Thyroid gland (tissue), 4 donors: Measurements from ENCODE around the gene TUBA3E. TPM values are rescaled to one million over a fixed set of nuclear protein-coding genes. Genes with fewer than 3 reads are reported as not detected.
"Not testable (repeated sequence)": the region's sequence is repeated elsewhere in the genome, so short reads cannot be mapped to it uniquely, and the experiment has no call there.

Experiments
- DNase-seq, 2 donors: peaks; one replicate each; pipeline ENCODE4 v3.0.0-alpha.2; 2019
- H3K27ac ChIP-seq, 3 donors: fragments of 200-600 bp; sonication (generic); 1 replicate in 2 of 3; 2 replicates in 1 of 3; pipeline ENCODE4 v1.5.1; 2016 to 2019; ENCODE audit warnings: mild to moderate bottlenecking in 1 of 3, moderate library complexity in 1 of 3
- H3K27me3 ChIP-seq: fragments of 200-600 bp; sonication (generic); one replicate; pipeline ENCODE4 v1.5.1; 2019
- H3K36me3 ChIP-seq, 2 donors: fragments of 200-600 bp; sonication (generic); one replicate each; pipeline ENCODE4 v1.5.1; 2016 to 2019
- H3K4me1 ChIP-seq, 2 donors: fragments of 200-600 bp; sonication (generic); one replicate each; pipeline ENCODE4 v1.5.1; 2017 to 2019
- H3K4me3 ChIP-seq, 3 donors: fragments of 200-600 bp; sonication (generic); replicated peaks in 1 of 3; 1 replicate in 2 of 3; 2 replicates in 1 of 3; pipeline ENCODE4 v1.5.1; 2016; ENCODE audit warnings: mild to moderate bottlenecking in 1 of 3
- H3K9me3 ChIP-seq: fragments of 200-600 bp; sonication (generic); one replicate; pipeline ENCODE4 v1.5.1; 2017
- POLR2A ChIP-seq, 2 donors: fragments of 450-650 bp; IDR thresholded peaks; one replicate each; pipeline ENCODE4 v1.6.1; 2017; ENCODE audit warnings: antibody characterized with exemption in 2 of 2, mild to moderate bottlenecking in 2 of 2, moderate library complexity in 1 of 2
- WGBS, 2 donors: methylation state at CpG; one replicate each; pipeline ENCODE4 v1.1.5; 2017; 5-methylcytosine and 5-hydroxymethylcytosine counted together
- intact Hi-C: fragments of 100-400 bp; cut with DNase I; formaldehyde crosslinking; loops from one replicate; pipeline ENCODE4 v1.15.1; 2023
- total RNA-seq, 4 donors: library from RNA; depleted of rRNA; stranded (reverse); fragments of >200 nt; gene quantifications; one replicate each; pipeline ENCODE4 v1.2.3, GENCODE V29; 2016
- TF ChIP-seq, protein P1 (sequence below), 6 experiments: fragments of 200-600 bp in 3 of 6; fragments of 450-650 bp in 3 of 6; sonication (generic) in 3 of 6; IDR thresholded peaks; one replicate each; pipeline ENCODE4 v1.5.1; 2016 to 2019; ENCODE audit warnings: antibody characterized with exemption in 6 of 6, mild to moderate bottlenecking in 2 of 6, inconsistent platforms in 1 of 6, moderate library complexity in 1 of 6

Gene TUBA3E
- under 1 TPM in 1 of 4 donors, not detected in 3; 0.27 TPM for total RNA-seq

DNA sequence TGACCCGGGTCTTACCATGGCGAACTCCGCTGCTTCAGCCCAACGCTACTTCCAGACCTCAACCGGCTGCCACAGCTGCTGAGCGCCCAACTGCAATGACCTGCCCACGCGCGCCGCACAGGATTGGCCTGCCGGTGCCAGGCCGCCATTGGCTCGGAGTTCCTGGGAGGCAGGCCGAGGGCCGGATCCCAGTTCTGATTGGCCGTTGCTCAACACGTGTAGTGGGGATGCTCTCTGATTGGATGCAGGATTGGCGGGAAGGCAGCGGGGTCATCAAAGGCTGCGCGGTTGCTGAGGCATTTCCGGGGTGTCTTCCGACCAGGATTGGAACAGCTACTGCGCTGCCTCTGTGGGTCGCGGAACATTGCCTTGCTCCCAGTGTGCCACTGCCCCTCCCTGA, at the start of gene TUBA3E:
TSS of gene TUBA3E (minus strand) at position 97 of the 400 bp plus-strand sequence. CDS start at position 18, 79 bp downstream.
- TF ChIP-seq, protein P1, sequence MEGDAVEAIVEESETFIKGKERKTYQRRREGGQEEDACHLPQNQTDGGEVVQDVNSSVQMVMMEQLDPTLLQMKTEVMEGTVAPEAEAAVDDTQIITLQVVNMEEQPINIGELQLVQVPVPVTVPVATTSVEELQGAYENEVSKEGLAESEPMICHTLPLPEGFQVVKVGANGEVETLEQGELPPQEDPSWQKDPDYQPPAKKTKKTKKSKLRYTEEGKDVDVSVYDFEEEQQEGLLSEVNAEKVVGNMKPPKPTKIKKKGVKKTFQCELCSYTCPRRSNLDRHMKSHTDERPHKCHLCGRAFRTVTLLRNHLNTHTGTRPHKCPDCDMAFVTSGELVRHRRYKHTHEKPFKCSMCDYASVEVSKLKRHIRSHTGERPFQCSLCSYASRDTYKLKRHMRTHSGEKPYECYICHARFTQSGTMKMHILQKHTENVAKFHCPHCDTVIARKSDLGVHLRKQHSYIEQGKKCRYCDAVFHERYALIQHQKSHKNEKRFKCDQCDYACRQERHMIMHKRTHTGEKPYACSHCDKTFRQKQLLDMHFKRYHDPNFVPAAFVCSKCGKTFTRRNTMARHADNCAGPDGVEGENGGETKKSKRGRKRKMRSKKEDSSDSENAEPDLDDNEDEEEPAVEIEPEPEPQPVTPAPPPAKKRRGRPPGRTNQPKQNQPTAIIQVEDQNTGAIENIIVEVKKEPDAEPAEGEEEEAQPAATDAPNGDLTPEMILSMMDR (IDR thresholded peaks at IDR 0.05) = no peak
- no peak for TF ChIP-seq POLR2A (IDR thresholded peaks at IDR 0.05)

DNA sequence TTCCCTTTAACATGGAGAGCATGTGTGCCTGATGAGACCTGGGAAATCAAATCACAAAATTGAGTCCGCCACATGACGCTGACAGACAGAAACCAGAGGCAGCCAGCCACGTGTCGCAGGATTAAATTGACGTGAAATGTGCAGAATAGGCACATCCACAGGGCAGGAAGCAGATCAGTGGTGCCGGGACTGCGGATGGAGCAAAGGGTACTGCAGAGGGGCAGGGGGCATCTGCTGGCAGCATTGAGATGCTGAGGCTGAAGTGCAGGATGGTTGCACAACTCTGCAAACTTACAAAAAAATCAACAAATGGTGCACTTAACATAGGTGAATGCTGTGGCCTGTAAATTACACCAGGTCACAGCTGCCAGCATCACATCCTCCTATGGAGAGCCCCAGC, 48.2 kb upstream of the TUBA3E start:
- Histone ChIP-seq H3K27ac (no peak overlapping the region), H3K36me3 (no peaks in the 10 kb centered on the region), H3K27me3 (no peaks in the 10 kb centered on the region), H3K9me3 (no peaks in the 10 kb centered on the region), H3K4me1 (no peaks in the 10 kb centered on the region), H3K4me3 (no peak overlapping the region)
- TF ChIP-seq, protein P1 (IDR thresholded peaks at IDR 0.05) = no peak
- TF ChIP-seq POLR2A (IDR thresholded peaks at IDR 0.05) = no peak
- intact Hi-C loops = no loop called here
- 61 to 77% methylated on average over 7 of the region's 7 CpGs for WGBS, 2 donors
- no peak for DNase-seq

More for the DNA sequence above, at the start of gene TUBA3E:
- Histone ChIP-seq H3K27ac (no peak within 1 kb of the TSS), H3K27me3 (no peaks in the 10 kb centered on the region), H3K36me3 (no peaks in the 10 kb centered on the region), H3K4me3 (no peak within 1 kb of the TSS), H3K9me3 (no peaks in the 10 kb centered on the region), H3K4me1 (no peaks in the 10 kb centered on the region)
- WGBS, 2 donors = no CpG with 5 or more reads among the region's 26 CpGs
- DNase-seq = no peak
- intact Hi-C loops = no loop called here

DNA sequence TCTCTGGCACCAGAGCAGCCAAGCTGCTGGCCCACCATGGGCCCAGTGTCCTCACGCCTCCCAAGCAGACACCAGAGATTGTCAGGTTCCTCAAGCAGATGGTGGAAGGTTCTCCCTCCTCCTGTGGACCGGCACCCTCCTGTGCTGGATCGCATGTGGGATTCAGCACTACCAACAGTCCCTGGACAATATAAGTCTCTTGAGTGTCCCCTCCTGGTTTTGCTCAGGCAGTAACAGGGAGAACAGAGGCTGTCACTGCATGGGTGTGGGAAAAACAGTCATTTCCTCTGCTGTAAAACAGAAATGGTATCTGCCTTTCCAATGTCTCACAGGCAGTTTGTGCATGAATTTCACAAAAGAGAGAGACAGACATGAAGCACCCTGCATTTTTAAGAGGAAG, 47.7 kb upstream of the TUBA3E start:
- Histone ChIP-seq H3K9me3 (no peaks in the 10 kb centered on the region), H3K4me3 (no peak overlapping the region), H3K27me3 (no peaks in the 10 kb centered on the region), H3K36me3 (no peaks in the 10 kb centered on the region), H3K4me1 (no peaks in the 10 kb centered on the region), H3K27ac (no peak overlapping the region)
- WGBS, 2 donors = 59 to 74% methylated on average over 2 to 3 of the region's 3 CpGs
- intact Hi-C loops = no loop called here
- no peak for DNase-seq
- TF ChIP-seq, protein P1 (IDR thresholded peaks at IDR 0.05) = no peak
- no peak for TF ChIP-seq POLR2A (IDR thresholded peaks at IDR 0.05)

DNA sequence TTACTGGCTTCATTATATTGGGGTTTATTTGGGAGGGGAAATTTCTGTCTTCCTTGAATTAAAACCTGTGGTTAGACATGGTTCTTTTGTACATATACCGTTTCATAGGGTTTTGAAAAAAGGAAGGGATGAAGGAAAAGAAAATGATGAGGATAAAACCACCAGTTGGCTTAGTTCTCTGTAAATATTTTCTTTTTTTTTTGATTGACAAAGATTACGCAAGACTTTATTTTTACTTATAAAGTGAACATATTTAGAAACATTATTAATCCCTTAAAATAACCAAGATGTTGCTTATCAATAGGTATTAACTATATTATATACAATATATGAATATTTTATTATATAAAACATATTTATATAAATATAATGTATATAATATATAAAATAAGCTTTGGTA, 45.1 kb upstream of the TUBA3E start:
- Histone ChIP-seq H3K4me1 (no peaks in the 10 kb centered on the region), H3K4me3 (no peak overlapping the region), H3K27me3 (no peaks in the 10 kb centered on the region), H3K9me3 (no peaks in the 10 kb centered on the region), H3K36me3 (no peaks in the 10 kb centered on the region), H3K27ac (no peak overlapping the region)
- intact Hi-C loops = no loop called here
- no peak for DNase-seq
- 89 to 91% methylated on average over 2 of the region's 2 CpGs for WGBS, 2 donors
- TF ChIP-seq POLR2A (IDR thresholded peaks at IDR 0.05) = no peak
- TF ChIP-seq, protein P1 (IDR thresholded peaks at IDR 0.05) = no peak

DNA sequence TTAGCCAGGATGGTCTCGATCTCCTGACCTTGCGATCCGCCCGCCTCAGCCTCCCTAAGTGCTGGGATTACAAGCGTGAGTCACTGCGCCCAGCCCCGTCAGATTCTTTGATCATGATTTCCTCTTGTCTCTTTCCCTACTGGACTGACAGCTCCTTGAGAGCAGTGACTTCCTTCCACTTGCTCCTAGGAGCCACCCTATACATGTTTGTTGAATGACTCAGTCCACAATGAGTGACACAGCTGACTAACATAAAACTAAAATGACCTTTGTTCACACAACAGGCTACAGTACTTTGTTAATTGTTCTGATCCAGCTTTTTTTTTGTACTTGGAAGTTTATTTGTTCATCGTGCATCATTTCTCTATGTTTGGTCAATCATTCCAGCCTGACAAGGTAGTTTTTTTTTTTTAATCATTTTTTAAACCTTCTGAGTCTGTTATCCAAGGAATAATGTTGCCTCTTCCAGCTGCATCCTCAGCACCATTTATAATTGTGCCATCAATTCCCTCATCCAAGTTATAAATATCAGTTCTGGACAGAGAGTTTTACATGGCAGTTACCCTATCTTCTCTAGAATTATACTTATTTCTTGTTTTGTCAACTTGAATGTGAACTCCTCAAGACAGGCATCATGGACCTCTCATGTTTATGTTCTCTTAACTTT, 42.9 kb upstream of the TUBA3E start:
- H3K27me3 ChIP-seq = no peaks in the 10 kb centered on the region
- 87 to 88% methylated on average over 8 of the region's 8 CpGs for WGBS, 2 donors
- H3K4me3 ChIP-seq = no peak overlapping the region
- no peak for DNase-seq
- TF ChIP-seq, protein P1 (IDR thresholded peaks at IDR 0.05) = no peak
- no peak for TF ChIP-seq POLR2A (IDR thresholded peaks at IDR 0.05)
- H3K9me3 ChIP-seq = no peaks in the 10 kb centered on the region
- no peak overlapping the region for H3K27ac ChIP-seq
- H3K36me3 ChIP-seq = no peaks in the 10 kb centered on the region
- intact Hi-C loops = no loop called here
- no peaks in the 10 kb centered on the region for H3K4me1 ChIP-seq

DNA sequence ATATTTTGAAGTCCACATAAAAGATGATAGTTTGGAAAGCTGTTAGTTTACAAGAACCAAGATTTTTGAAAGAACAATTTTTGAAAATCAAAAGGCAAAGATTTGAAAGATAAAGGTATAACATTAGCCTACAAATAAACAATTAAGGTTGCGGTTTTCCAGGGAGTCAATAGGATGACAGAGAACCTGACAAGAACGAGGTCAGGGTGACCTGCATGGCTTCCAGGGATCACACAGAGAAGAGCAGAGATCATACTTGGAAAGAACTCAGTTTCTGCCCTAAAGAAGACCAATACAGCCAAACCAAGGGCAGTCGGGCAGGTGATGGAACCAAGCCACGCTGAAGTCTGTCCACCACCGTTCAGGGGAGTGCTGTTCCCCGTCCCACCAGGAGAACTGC, 41.3 kb upstream of the TUBA3E start:
- H3K4me3 ChIP-seq, intact Hi-C loops, H3K27ac ChIP-seq, H3K27me3 ChIP-seq, H3K4me1 ChIP-seq, H3K9me3 ChIP-seq, DNase-seq, H3K36me3 ChIP-seq: not testable (repeated sequence)
- 78 to 79% methylated on average over 6 of the region's 6 CpGs for WGBS, 2 donors

DNA sequence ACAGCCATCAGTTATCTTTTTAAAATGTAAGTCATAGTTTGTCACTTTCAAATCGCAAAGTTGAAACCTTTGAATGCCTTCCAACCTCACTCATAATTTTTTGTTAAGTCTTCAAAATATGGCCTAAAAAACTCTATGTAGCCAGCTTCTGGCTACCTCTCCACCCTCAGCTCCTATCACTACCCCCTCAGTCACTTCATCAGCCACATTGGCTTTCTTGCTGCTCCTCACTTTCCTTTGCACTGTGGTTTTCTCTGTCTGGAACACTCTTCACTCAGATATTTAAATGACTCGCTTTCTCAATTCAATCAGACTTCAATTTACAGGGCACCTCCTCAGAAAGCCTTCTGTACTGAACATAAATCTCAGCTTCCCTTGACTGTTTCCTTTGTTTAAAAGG, 34.8 kb upstream of the TUBA3E start:
- H3K4me1 ChIP-seq, H3K27ac ChIP-seq, H3K9me3 ChIP-seq, DNase-seq, H3K27me3 ChIP-seq, H3K4me3 ChIP-seq, H3K36me3 ChIP-seq, intact Hi-C loops: not testable (repeated sequence)
- WGBS, 2 donors = 82 to 94% methylated on average over 2 of the region's 2 CpGs
